SH-SY5Y (cell line): ENCODE data around the gene PSIP1.

Source experiments
- GATA2 ChIP-seq: IDR thresholded peaks from 2 replicates; pipeline ENCODE4 v1.6.1; 2011; ENCODE audit warnings: mild to moderate bottlenecking, low read depth, low read length
- GATA3 ChIP-seq: IDR thresholded peaks from 2 replicates; pipeline ENCODE4 v1.6.1; 2011; ENCODE audit warnings: low read depth, mild to moderate bottlenecking, low read length, moderate library complexity

DNA sequence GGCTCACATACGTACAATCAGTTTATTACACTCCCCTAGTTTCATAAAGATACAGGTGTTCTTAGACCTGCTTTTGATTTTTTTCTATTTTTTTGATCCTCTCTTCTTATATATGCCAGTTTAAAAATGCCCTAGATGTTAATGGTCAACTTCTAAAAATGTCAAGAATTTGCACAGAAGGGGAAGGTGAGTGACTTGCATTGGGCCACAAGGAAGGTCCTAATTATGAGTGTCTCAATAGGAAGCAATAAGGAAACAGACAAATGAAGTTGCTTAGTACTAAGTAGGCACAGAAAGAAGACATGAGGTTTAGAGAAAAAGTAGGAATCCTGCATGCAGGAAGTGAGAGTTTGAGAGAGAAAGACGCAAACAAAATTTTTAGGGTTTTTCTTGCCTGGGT, 38.8 kb upstream of the PSIP1 start:
- no peak for TF ChIP-seq GATA2
- no peak for TF ChIP-seq GATA3
